ENCODE results near the gene ANKRD33B. TPM values are rescaled to one million over a fixed set of nuclear protein-coding genes. Genes with fewer than 3 reads are reported as not detected.
A peak's percentile ranks its signal among the peaks of the same experiment; 100 is the strongest.

The ANKRD33B gene
- total RNA-seq, 1 donor from 2014 or later, result 2.2 TPM

GRCh38 chr5:10627160-10627701 lies 63.4 kb downstream of the ANKRD33B start:
- H3K27me3 Mint-ChIP-seq (ENCODE audit: insufficient read depth, low read depth), result peaks cover 10% of the 10 kb centered on the region
- H3K27ac Mint-ChIP-seq, result peak overlapping the region; percentile 31
- DNase-seq (ENCODE audit: low spot score), result peak; percentile 38
- Histone ChIP-seq H3K36me3 (no peaks in the 10 kb centered on the region), H3K79me2 (ENCODE audit: low read depth) (no peaks in the 10 kb centered on the region), H3F3A (ENCODE audit: low read depth) (peaks cover 20% of the 10 kb centered on the region), H3K9me3 (ENCODE audit: low read depth) (no peaks in the 10 kb centered on the region), H3K27me3 (no peaks in the 10 kb centered on the region), H3K4me2 (peak overlapping the region; percentile 84), H2AFZ (replicated peaks) (peak overlapping the region; percentile 87), H3K4me1 (peaks cover 27% of the 10 kb centered on the region), H3K9ac (no peak overlapping the region), H3K4me3 (peak overlapping the region; percentile 50), H4K20me1 (ENCODE audit: low read depth) (no peaks in the 10 kb centered on the region), H3K27ac (no peak overlapping the region)
- TF ChIP-seq EZH2phosphoT487 (IDR thresholded peaks at IDR 0.05) (no peak), CTCF (IDR thresholded peaks at IDR 0.05) (peak; percentile 18)
- H3K4me3 Mint-ChIP-seq, result peak overlapping the region; percentile 82
- H3K36me3 Mint-ChIP-seq, result no peaks in the 10 kb centered on the region
- H3K9me3 Mint-ChIP-seq, result no peaks in the 10 kb centered on the region
- H3K4me1 Mint-ChIP-seq, result peaks cover 39% of the 10 kb centered on the region

GRCh38 chr5:10628601-10629000 lies 64.7 kb downstream of the ANKRD33B start:
- Histone ChIP-seq H4K20me1 (ENCODE audit: low read depth) (no peaks in the 10 kb centered on the region), H3K4me2 (no peak overlapping the region), H3K27ac (no peak overlapping the region), H3K4me3 (no peak overlapping the region), H3K79me2 (ENCODE audit: low read depth) (no peaks in the 10 kb centered on the region), H2AFZ (replicated peaks) (no peak overlapping the region), H3K9ac (no peak overlapping the region), H3K27me3 (no peaks in the 10 kb centered on the region), H3K4me1 (peaks cover 19% of the 10 kb centered on the region), H3K36me3 (no peaks in the 10 kb centered on the region), H3F3A (ENCODE audit: low read depth) (peaks cover 17% of the 10 kb centered on the region), H3K9me3 (ENCODE audit: low read depth) (no peaks in the 10 kb centered on the region)
- DNase-seq (ENCODE audit: low spot score), result no peak
- Mint-ChIP-seq H3K4me1 (peaks cover 36% of the 10 kb centered on the region), H3K9me3 (no peaks in the 10 kb centered on the region), H3K27me3 (ENCODE audit: insufficient read depth, low read depth) (peaks cover 10% of the 10 kb centered on the region), H3K4me3 (no peak overlapping the region), H3K36me3 (no peaks in the 10 kb centered on the region), H3K27ac (no peak overlapping the region)
- TF ChIP-seq EZH2 (IDR thresholded peaks at IDR 0.05) (no peak), CTCF (IDR thresholded peaks at IDR 0.05) (no peak), EZH2phosphoT487 (IDR thresholded peaks at IDR 0.05) (no peak)

- no peaks in the 10 kb centered on the region for H3K79me2 ChIP-seq (ENCODE audit: low read depth)
- no peak overlapping the region for H3K4me3 ChIP-seq
- no peak for DNase-seq (ENCODE audit: low spot score)
- H3K9me3 Mint-ChIP-seq, result no peaks in the 10 kb centered on the region
- no peaks in the 10 kb centered on the region for H3K9me3 ChIP-seq (ENCODE audit: low read depth)
- H3K36me3 Mint-ChIP-seq, result no peaks in the 10 kb centered on the region
- no peak overlapping the region for H2AFZ ChIP-seq (replicated peaks)
- peaks cover 10% of the 10 kb centered on the region for H3K27me3 Mint-ChIP-seq (ENCODE audit: insufficient read depth, low read depth)
- H3K4me2 ChIP-seq, result no peak overlapping the region
- TF ChIP-seq EZH2phosphoT487 (IDR thresholded peaks at IDR 0.05) (no peak), EZH2 (IDR thresholded peaks at IDR 0.05) (no peak), CTCF (IDR thresholded peaks at IDR 0.05) (no peak)
- H3K4me1 Mint-ChIP-seq, result peaks cover 36% of the 10 kb centered on the region
- no peaks in the 10 kb centered on the region for H4K20me1 ChIP-seq (ENCODE audit: low read depth)
- H3K27me3 ChIP-seq, result no peaks in the 10 kb centered on the region
- H3K4me1 ChIP-seq, result peaks cover 16% of the 10 kb centered on the region
- H3K4me3 Mint-ChIP-seq, result no peak overlapping the region
- H3K27ac Mint-ChIP-seq, result no peak overlapping the region
- no peaks in the 10 kb centered on the region for H3K36me3 ChIP-seq
- H3K27ac ChIP-seq, result no peak overlapping the region
- H3F3A ChIP-seq (ENCODE audit: low read depth), result peaks cover 8% of the 10 kb centered on the region
- no peak overlapping the region for H3K9ac ChIP-seq
These were observed 65.8 kb downstream of the ANKRD33B start for GRCh38 chr5:10629682-10630081.

Measured in neural progenitor cell (in vitro differentiated cells).